Liver (tissue), 9 donors: ENCODE measurements around the gene PLCB1. TPM values are rescaled to one million over a fixed set of nuclear protein-coding genes. Genes with fewer than 3 reads are reported as not detected.

Experiments used
- DNase-seq: peaks from one replicate; pipeline ENCODE4 v3.0.0-alpha.2; 2017; ENCODE audit warnings: low spot score
- H3K27ac ChIP-seq, 2 donors: one replicate each; pipeline ENCODE4 v1.7.0; 2013; ENCODE audit warnings: inconsistent platforms in 2 of 2, low read length in 2 of 2, control low read depth in 1 of 2, low read depth in 1 of 2, mild to moderate bottlenecking in 1 of 2
- H3K27me3 ChIP-seq, 4 donors: one replicate each; pipeline versions ENCODE4 v1.6.1 to v1.7.0; 2013; ENCODE audit warnings: low read length in 3 of 4, inconsistent platforms in 1 of 4, mild to moderate bottlenecking in 1 of 4, moderate library complexity in 1 of 4; ENCODE audit not compliant: control insufficient read depth in 4 of 4, insufficient read depth in 4 of 4
- H3K36me3 ChIP-seq, 4 donors: one replicate each; pipeline versions ENCODE4 v1.6.1 to v1.7.0; 2013; ENCODE audit warnings: low read length in 3 of 4, mild to moderate bottlenecking in 3 of 4, low read depth in 1 of 4, moderate library complexity in 1 of 4; ENCODE audit not compliant: control insufficient read depth in 4 of 4, insufficient read depth in 3 of 4
- H3K4me1 ChIP-seq, 4 donors: one replicate each; pipeline versions ENCODE4 v1.6.1 to v1.7.0; 2013; ENCODE audit warnings: low read length in 3 of 4, mild to moderate bottlenecking in 3 of 4, moderate library complexity in 1 of 4; ENCODE audit not compliant: control insufficient read depth in 4 of 4, insufficient read depth in 4 of 4
- H3K4me3 ChIP-seq, 3 donors: one replicate each; pipeline versions ENCODE4 v1.6.1 to v1.7.0; 2013; ENCODE audit warnings: low read length in 3 of 3, control low read depth in 1 of 3, low read depth in 1 of 3, mild to moderate bottlenecking in 1 of 3
- H3K9ac ChIP-seq, 2 donors: one replicate each; pipeline ENCODE4 v1.7.0; 2013; ENCODE audit warnings: low read length in 2 of 2, mild to moderate bottlenecking in 2 of 2, moderate library complexity in 2 of 2, control low read depth in 1 of 2, low read depth in 1 of 2
- H3K9me3 ChIP-seq, 4 donors: one replicate each; pipeline versions ENCODE4 v1.6.1 to v1.7.0; 2013; ENCODE audit warnings: low read length in 3 of 4; ENCODE audit not compliant: control insufficient read depth in 4 of 4
- EGR1 ChIP-seq, 2 donors: IDR thresholded peaks; 2 replicates each; pipeline ENCODE4 v1.6.1; 2016 to 2018; ENCODE audit warnings: antibody characterized with exemption in 2 of 2, low read depth in 2 of 2
- FOXA1 ChIP-seq: IDR thresholded peaks from 2 replicates; pipeline ENCODE4 v1.6.1; 2016; ENCODE audit warnings: antibody characterized with exemption
- FOXA2 ChIP-seq: IDR thresholded peaks from 2 replicates; pipeline ENCODE4 v1.6.1; 2016; ENCODE audit warnings: antibody characterized with exemption
- GABPA ChIP-seq, 2 donors: IDR thresholded peaks in 1 of 2; conservative IDR thresholded peaks in 1 of 2; 2 replicates each; pipeline ENCODE4 v1.6.1; 2016; ENCODE audit warnings: antibody characterized with exemption in 2 of 2, mild to moderate bottlenecking in 1 of 2, moderate library complexity in 1 of 2
- HNF4A ChIP-seq, 2 donors: conservative IDR thresholded peaks; 2 replicates each; pipeline ENCODE4 v1.6.1; 2016; ENCODE audit warnings: antibody characterized with exemption in 2 of 2, mild to moderate bottlenecking in 2 of 2
- HNF4G ChIP-seq: IDR thresholded peaks from 2 replicates; pipeline ENCODE4 v1.6.1; 2016; ENCODE audit warnings: antibody characterized with exemption
- JUND ChIP-seq, 2 donors: IDR thresholded peaks; 2 replicates each; pipeline ENCODE4 v1.6.1; 2016; ENCODE audit warnings: antibody characterized with exemption in 2 of 2
- MAX ChIP-seq: IDR thresholded peaks from 2 replicates; pipeline ENCODE4 v1.6.1; 2016; ENCODE audit warnings: antibody characterized with exemption
- NR2F2 ChIP-seq: IDR thresholded peaks from 2 replicates; pipeline ENCODE4 v1.6.1; 2016; ENCODE audit warnings: antibody characterized with exemption
- RAD21 ChIP-seq, 2 donors: IDR thresholded peaks; 2 replicates each; pipeline ENCODE4 v1.6.1; 2016; ENCODE audit warnings: antibody characterized with exemption in 2 of 2, mild to moderate bottlenecking in 2 of 2
- REST ChIP-seq: IDR thresholded peaks from 2 replicates; pipeline ENCODE4 v1.6.1; 2016; ENCODE audit warnings: antibody characterized with exemption, mild to moderate bottlenecking
- RXRA ChIP-seq, 2 donors: IDR thresholded peaks; 2 replicates each; pipeline ENCODE4 v1.6.1; 2017 to 2018; ENCODE audit warnings: antibody characterized with exemption in 2 of 2, mild to moderate bottlenecking in 1 of 2
- SP1 ChIP-seq: IDR thresholded peaks from 2 replicates; pipeline ENCODE4 v1.6.1; 2018; ENCODE audit warnings: antibody characterized with exemption, mild to moderate bottlenecking
- TAF1 ChIP-seq: conservative IDR thresholded peaks from 2 replicates; pipeline ENCODE4 v1.6.1; 2016; ENCODE audit warnings: antibody characterized with exemption, mild to moderate bottlenecking
- YY1 ChIP-seq: IDR thresholded peaks from 2 replicates; pipeline ENCODE4 v1.6.1; 2016; ENCODE audit warnings: antibody characterized with exemption, mild to moderate bottlenecking
- WGBS: extraction: QIAGEN DNeasy Blood & Tissue Kit; methylation state at CpG from one replicate; pipeline ENCODE4 v1.1.7; 2013; 5-methylcytosine and 5-hydroxymethylcytosine counted together
- polyA plus RNA-seq, 2 donors: library from polyadenylated mRNA; stranded (reverse) in 1 of 2; unstranded in 1 of 2; fragments of 200-250 nt in 1 of 2; fragments of >200 nt in 1 of 2; fragmentation: Nextera tagmentation in 1 of 2; extraction: Ambion mirVana in 1 of 2; gene quantifications; one replicate each; pipeline versions ENCODE4 v1.2.1 to v1.2.3, GENCODE V29; 2013 to 2015
- total RNA-seq, 2 donors: library from RNA; depleted of rRNA; stranded (reverse); fragments of >200 nt; gene quantifications; one replicate each; pipeline ENCODE4 v1.2.3, GENCODE V29; 2014
- TF ChIP-seq, protein P1 (sequence below): IDR thresholded peaks from 2 replicates; pipeline ENCODE4 v1.6.1; 2016; ENCODE audit warnings: antibody characterized with exemption
- TF ChIP-seq, protein P2 (sequence below): IDR thresholded peaks from 2 replicates; pipeline ENCODE4 v1.6.1; 2016; ENCODE audit warnings: antibody characterized with exemption
- TF ChIP-seq, protein P3 (sequence below): fragments of 150-350 bp; IDR thresholded peaks from 2 replicates; pipeline ENCODE4 v1.5.1; 2017; ENCODE audit warnings: improper control_type of control experiment, low read depth, low read length; ENCODE audit not compliant: missing input control
- donor health status: healthy.
- donor health status: healthy.
- donor health status: healthy.
- donor health status: healthy.
- donor health status: healthy.

Gene PLCB1
- total and polyA plus RNA-seq, 4 donors, result 3.7 to 13.5 (median 5.9) TPM

DNA sequence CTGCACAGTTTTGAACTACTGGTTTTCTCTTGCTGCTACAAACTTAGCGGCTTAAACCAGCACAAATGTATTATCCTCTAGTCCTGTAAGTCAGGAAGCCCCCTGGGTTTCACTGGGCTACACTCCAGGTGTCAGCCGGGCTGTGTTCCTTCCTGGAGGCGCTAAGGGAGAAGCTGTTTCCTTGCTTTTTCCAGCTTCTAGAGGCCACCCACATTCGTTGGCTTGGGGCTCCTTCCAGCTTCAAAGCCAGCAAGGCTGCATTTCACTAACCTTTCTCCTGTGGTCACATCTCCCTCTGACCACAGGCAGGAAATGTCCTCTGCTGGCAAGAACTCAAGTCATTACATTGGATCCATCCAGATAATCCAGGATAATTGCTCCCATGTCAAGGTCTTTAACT lies 586.2 kb downstream of the PLCB1 start:
- DNase-seq, result no peak
- Histone ChIP-seq H3K27me3 (no peaks in the 10 kb centered on the region), H3K27ac (no peak overlapping the region), H3K9ac (no peak overlapping the region), H3K9me3 (no peaks in the 10 kb centered on the region), H3K36me3 (no peaks in the 10 kb centered on the region), H3K4me1 (peaks cover 0 to 16% (median 10%) of the 10 kb centered on the region in 4 donors), H3K4me3 (no peak overlapping the region)
- TF ChIP-seq RXRA (IDR thresholded peaks at IDR 0.05) (no peak), RAD21 (IDR thresholded peaks at IDR 0.05) (no peak), MAX (no peak), EGR1 (IDR thresholded peaks at IDR 0.05; ENCODE audit: low read depth in 2 of 2) (no peak), HNF4G (no peak), JUND (IDR thresholded peaks at IDR 0.05) (no peak), GABPA (IDR thresholded peaks at IDR 0.05 in 1 of 2, conservative IDR thresholded peaks at IDR 0.05 in 1 of 2) (no peak), FOXA2 (no peak), NR2F2 (no peak), FOXA1 (no peak), HNF4A (conservative IDR thresholded peaks at IDR 0.05) (no peak)
- TF ChIP-seq, protein P1, sequence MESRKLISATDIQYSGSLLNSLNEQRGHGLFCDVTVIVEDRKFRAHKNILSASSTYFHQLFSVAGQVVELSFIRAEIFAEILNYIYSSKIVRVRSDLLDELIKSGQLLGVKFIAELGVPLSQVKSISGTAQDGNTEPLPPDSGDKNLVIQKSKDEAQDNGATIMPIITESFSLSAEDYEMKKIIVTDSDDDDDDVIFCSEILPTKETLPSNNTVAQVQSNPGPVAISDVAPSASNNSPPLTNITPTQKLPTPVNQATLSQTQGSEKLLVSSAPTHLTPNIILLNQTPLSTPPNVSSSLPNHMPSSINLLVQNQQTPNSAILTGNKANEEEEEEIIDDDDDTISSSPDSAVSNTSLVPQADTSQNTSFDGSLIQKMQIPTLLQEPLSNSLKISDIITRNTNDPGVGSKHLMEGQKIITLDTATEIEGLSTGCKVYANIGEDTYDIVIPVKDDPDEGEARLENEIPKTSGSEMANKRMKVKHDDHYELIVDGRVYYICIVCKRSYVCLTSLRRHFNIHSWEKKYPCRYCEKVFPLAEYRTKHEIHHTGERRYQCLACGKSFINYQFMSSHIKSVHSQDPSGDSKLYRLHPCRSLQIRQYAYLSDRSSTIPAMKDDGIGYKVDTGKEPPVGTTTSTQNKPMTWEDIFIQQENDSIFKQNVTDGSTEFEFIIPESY, result no peak
- TF ChIP-seq, protein P2, sequence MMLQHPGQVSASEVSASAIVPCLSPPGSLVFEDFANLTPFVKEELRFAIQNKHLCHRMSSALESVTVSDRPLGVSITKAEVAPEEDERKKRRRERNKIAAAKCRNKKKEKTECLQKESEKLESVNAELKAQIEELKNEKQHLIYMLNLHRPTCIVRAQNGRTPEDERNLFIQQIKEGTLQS, result no peak
- 83% methylated on average over 4 of the region's 4 CpGs for WGBS

- 25% methylated on average over 4 of the region's 4 CpGs for WGBS
- Histone ChIP-seq H3K4me3 (no peak overlapping the region), H3K27me3 (no peaks in the 10 kb centered on the region), H3K27ac (peak overlapping the region; percentile 21 to 57), H3K9me3 (no peaks in the 10 kb centered on the region), H3K36me3 (no peaks in the 10 kb centered on the region), H3K9ac (no peak overlapping the region), H3K4me1 (peaks cover 0 to 16% (median 12%) of the 10 kb centered on the region in 4 donors)
- DNase-seq, result no peak
- peak; percentile 61 for TF ChIP-seq REST
- no peak for TF ChIP-seq HNF4G
- TF ChIP-seq RXRA (IDR thresholded peaks at IDR 0.05), result peak; percentile 58 to 82
- TF ChIP-seq MAX, result no peak
- TF ChIP-seq, protein P3, sequence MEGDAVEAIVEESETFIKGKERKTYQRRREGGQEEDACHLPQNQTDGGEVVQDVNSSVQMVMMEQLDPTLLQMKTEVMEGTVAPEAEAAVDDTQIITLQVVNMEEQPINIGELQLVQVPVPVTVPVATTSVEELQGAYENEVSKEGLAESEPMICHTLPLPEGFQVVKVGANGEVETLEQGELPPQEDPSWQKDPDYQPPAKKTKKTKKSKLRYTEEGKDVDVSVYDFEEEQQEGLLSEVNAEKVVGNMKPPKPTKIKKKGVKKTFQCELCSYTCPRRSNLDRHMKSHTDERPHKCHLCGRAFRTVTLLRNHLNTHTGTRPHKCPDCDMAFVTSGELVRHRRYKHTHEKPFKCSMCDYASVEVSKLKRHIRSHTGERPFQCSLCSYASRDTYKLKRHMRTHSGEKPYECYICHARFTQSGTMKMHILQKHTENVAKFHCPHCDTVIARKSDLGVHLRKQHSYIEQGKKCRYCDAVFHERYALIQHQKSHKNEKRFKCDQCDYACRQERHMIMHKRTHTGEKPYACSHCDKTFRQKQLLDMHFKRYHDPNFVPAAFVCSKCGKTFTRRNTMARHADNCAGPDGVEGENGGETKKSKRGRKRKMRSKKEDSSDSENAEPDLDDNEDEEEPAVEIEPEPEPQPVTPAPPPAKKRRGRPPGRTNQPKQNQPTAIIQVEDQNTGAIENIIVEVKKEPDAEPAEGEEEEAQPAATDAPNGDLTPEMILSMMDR, result no peak
- TF ChIP-seq FOXA1, result peak; percentile 42
- peak in 1 of 2 donors; percentile 59 for TF ChIP-seq JUND (IDR thresholded peaks at IDR 0.05)
- TF ChIP-seq, protein P2, result peak; percentile 38
- TF ChIP-seq, protein P1, result peak; percentile 56
- no peak for TF ChIP-seq NR2F2
- TF ChIP-seq GABPA (IDR thresholded peaks at IDR 0.05 in 1 of 2, conservative IDR thresholded peaks at IDR 0.05 in 1 of 2), result peak in 1 of 2 donors; percentile 22
- TF ChIP-seq RAD21 (IDR thresholded peaks at IDR 0.05), result peak; percentile 45 to 49
- TF ChIP-seq YY1, result peak; percentile 70
- TF ChIP-seq FOXA2, result peak; percentile 54
- TF ChIP-seq EGR1 (IDR thresholded peaks at IDR 0.05; ENCODE audit: low read depth in 2 of 2), result peak; percentile 46 to 79
- peak; percentile 75 for TF ChIP-seq SP1
- TF ChIP-seq HNF4A (conservative IDR thresholded peaks at IDR 0.05), result peak; percentile 59 to 79
- no peak for TF ChIP-seq TAF1
These were observed 588.0 kb downstream of the PLCB1 start for GRCh38 chr20:8720089-8720488.
